Erythroblast (primary cell): ENCODE results near the gene SUMO2.
"Not testable (repeated sequence)": the region's sequence is repeated elsewhere in the genome, so short reads cannot be mapped to it uniquely, and the experiment has no call there.

ENCODE experiments used
- DNase-seq, 2 experiments: peaks; one replicate each; lab custom pipeline; 2025; lab: John Stamatoyannopoulos, UW
- GATA1 ChIP-seq: IDR thresholded peaks from 2 replicates; pipeline ENCODE4 v1.6.1; 2011; ENCODE audit warnings: low read depth, mild to moderate bottlenecking, control low read depth, low read length, moderate library complexity
- POLR2A ChIP-seq: IDR thresholded peaks from 2 replicates; pipeline ENCODE4 v1.6.1; 2011; ENCODE audit warnings: mild to moderate bottlenecking, low read length

The SUMO2 gene

DNA sequence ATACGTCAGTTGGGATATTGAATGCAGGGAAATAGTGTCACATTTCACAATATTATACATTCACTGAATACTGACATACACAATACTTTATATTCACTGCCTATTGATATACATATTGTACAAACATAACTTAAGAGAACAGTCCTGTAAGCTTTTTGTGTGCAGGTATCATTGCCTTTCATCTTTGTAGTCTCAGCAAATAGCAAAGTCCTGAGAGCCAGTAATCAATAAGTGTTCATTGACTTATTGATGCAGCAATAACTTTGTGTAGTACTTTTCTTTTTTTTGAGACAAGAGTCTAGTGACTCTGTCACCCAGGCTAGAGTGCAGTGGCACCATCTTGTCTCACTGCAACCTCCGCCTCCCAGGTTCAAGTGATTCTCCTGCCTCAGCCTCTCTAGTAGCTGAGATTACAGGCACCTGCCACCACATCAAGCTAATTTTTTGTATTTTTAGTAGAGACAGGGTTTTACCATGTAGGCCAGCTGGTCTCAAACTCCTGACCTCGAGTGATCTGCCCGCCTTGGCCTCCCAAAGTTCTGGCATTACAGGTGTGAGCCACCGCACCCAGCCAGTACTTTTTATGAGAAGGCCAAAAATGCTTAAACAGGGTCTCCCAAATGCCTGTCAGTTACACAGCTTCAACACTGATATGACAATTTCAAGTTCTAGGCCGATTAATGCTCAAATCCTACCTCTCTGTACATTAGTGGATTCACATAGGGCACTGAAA is 17.3 kb upstream of the SUMO2 start:
- DNase-seq = no peak
- TF ChIP-seq POLR2A (no peak), GATA1 (no peak)

DNA sequence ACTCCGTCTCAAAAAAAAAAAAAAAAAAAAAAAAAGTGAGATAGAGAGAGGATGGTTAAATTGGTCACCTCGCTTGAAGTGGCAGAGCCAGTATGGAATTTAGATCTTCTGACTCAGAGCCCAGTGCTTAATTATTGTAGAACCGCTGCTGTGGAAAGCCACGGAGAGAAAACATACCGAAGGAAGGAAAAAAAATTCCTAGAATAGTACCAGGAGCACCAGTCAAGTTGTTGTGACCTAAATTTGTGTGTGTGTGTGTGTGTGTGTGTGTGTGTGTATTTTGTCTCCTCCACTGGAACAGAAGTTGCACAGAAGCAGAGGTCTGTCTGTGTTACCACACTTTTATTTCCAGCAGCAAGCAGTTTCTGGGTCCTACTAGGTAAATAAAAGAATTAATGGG is 12.1 kb upstream of the SUMO2 start:
- DNase-seq = no peak
- no peak for TF ChIP-seq GATA1
- TF ChIP-seq POLR2A = no peak

DNA sequence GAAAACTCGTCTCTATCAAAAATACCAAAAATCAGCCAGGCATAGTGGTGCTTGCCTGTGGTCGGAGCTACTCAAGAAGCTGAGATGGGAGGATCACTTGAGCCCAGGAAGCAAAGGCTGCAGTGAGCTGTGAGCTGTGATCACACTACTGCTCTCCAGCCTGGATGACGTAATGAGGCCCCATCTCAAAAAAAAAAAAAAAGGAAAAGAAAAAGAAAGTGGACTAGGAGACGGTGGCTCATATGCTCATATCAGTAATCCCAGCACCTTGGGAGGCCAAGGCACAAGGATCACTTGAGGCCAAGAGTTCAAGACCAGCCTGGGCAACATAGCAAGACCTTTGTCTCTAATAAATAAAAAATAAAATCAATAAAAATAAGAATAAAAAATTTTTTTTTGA is 8.8 kb upstream of the SUMO2 start:
- DNase-seq = peak; percentile 20 to 39
- no peak for TF ChIP-seq POLR2A
- no peak for TF ChIP-seq GATA1

DNA sequence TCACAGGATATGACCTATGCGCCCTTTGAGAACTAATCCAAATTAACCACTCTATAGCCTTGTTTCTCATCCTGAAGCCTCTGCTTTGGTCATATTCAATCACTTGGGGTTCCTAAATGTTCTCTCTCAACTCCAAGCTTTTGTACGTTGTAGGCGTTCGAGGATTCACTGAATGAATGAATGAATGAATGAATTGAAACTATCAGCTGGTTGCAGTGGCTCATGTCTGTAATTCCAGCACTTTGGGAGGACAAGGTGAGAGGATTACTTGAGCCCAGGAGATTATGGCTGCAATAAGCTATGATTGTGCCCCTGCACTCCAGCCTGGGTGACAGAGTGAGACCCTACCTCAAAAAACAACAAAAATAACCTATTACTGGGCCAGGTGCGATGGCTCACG is 5.9 kb upstream of the SUMO2 start:
- DNase-seq = no peak
- TF ChIP-seq POLR2A (no peak), GATA1 (no peak)

DNA sequence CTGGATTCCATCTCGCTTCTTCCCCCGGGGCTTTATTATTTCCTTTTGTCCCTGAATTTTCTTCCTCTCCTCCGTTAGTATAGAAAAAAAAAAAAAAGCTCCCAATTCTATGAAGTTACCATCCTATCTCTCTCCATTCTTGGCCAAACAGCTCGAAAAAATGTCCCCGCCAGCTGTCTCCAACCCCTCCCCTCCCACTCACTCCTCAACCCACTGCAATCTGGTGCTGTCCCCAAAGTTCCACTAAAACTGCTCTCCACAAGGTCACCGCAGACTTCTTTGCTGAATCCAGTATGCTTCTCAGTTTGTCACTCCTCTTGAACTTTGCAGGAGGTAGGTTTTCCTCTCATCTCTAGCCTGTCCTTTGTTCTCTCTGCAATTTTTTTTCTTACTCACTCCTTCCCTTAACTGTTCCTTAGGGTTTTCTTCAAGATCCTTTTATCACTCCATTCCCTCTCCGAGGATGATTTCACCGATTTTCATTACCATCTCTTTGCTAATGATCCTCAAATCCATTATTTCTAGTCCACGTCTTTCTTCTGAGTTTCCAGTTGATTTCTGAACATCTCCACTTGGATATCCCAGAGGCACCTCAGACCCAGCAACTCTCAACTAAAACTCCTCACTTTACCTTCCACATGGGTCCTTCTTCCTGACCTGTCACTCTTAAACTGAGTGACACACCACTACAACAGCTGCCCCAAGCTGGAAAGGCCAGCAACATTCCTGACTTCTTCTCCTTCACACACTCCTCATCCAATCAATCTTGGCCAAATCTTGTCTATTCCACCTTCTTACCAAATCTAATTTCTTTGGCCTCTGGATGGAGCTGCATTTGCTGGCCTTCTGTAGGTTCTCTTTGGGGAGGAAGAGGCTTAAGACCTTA is 1.5 kb upstream of the SUMO2 start:
- TF ChIP-seq GATA1 (no peak), POLR2A (no peak)
- DNase-seq = no peak

DNA sequence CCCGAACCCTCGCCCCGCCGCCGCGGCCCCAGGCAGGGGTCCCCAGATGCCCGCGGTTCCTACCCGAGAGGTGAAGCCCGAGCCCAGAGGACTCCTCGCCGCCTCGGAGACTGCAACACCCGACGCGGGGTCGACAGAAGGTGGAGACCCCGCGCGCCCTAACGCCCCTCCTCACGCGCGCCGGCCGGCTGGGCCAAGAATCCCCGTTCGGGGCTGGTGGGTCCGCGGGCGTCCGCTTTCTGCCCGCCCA is 515 bp downstream of the SUMO2 start:
- DNase-seq = no peak
- TF ChIP-seq GATA1 (no peak), POLR2A (no peak)

DNA sequence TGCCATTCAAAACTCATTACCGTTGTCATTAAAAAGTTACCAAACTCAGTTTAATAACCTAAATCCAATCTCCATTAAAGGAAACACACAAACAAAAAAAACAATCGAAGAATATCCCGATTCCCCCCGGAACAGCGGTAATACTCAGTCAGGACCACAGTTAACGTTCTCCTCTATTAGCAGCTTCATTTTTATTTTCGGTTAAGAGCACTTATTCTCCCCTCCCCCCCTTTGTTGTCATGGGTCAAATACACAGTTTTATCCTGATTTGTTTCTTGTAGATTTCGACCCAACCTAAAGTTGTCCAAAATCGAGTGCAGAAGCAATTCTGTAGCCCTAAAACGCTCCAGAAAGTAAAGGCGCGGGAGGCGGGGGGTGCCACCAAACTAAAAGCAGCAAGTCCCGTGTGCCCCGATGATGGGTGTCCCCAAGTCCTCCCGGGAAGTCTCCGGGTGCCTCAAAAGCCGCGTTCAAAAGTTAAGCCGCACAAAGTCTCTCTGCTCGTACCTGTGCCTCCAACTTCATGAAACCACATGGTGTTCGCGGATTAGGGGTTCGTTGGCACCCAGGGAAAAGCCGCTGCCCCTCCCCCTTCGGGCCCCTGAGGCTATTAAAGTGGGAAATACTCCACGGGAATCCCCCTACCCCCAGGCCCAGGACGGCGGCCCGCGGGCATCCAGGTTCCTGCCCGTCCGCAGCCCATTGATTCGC is 996 bp downstream of the SUMO2 start:
- peak; percentile 61 to 68 for DNase-seq
- no peak for TF ChIP-seq POLR2A
- TF ChIP-seq GATA1 = no peak

DNA sequence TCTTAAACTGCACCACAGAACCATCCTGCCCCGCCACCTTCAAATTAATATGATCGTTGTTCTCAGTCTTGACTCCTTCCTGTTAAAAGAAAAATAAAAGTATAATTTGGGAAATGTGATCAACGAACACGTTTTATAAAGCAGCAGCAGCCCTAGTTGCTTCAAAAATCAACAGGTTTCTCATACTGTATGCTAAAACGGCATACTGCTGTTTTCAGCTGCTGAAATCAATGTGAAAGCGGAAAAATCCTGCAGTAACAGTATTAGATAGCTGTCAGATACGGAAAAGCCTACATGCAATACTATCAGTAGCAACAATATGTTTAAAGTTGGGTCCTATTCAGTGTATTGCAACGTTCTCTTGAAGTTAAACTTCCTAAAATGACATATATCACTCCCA is 1.6 kb downstream of the SUMO2 start:
- TF ChIP-seq GATA1 (no peak), POLR2A (no peak)
- DNase-seq = peak; percentile 43 to 54

DNA sequence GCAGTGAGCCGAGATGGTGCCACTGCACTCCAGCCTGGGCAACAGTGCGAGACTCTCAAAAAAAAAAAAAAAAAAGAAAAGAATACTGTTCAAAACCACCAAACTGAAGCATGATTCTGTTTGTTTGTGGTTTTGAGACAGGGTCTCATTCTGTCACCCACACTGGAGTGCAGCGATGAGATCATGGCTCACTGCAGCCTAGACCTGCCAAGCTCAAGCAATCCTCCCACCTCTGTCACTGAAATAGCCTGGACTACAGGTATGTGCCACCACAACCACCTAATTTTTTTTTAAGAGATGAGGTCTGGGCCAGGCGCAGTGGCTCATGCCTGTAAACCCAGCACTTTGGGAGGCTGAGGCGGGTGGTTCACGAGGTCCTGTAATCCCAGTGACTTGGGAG is 4.3 kb downstream of the SUMO2 start:
- TF ChIP-seq POLR2A (no peak), GATA1 (no peak)

DNA sequence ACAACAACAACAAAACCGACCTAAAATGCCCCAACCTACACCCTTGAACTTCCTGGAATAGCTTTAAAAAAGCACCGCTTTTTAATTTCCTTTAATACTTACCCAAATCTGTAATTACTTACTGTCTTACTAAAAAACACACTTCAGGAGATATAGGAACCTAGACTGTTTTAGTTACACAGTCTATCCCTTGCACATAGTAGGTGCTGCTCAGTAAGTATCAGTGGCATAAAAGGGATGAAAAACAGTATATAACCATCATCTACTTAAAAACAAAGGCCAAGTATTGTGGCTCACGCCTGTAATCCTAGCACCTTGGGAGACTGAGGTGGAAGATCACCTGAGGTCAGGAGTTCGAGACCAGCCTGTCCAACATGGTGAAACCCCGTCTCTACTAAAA is 6.1 kb downstream of the SUMO2 start:
- no peak for DNase-seq
- TF ChIP-seq POLR2A (no peak), GATA1 (no peak)

More for the DNA sequence above, 4.3 kb downstream of the SUMO2 start:
- no peak for DNase-seq

DNA sequence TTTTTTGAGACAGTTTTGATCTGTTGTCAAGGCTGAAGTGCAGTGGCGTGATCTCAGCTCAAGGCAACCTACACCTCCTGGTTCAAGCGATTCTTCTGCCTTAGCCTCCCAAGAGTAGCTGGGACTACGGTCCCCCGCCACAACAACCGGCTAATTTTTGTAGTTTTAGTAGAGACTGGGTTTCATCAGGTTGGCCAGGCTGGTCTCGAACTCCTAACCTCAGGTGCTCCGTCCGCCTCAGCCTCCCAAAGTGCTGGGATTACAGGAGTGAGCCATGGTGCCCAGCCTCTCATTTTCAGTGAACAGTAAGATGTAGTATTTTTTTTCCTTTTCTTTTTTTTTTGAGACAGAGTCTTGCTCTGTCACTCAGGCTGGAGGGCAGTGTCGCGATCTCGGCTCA is 7.8 kb downstream of the SUMO2 start:
- no peak for TF ChIP-seq POLR2A
- no peak for DNase-seq

DNA sequence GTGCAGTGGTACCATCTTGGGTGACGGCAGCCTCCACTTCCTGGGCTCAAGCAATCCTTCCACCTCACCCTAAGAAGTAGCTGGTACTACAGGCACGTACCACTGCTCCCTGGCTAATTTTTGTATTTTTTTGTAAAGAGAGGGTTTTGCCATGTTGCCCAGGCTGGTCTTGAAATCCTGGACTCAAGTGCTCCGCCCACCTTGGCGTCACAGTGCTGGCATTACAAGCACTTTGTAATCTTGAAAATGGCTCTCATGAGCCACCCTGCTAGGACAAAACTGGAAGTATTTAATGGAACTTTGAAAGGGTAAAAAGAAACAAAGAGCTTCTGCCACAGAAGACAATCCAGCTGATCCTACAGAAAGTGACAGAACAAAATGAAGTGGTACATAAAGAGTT is 9.2 kb downstream of the SUMO2 start:
- DNase-seq = no peak
- TF ChIP-seq GATA1 = no peak
- no peak for TF ChIP-seq POLR2A

DNA sequence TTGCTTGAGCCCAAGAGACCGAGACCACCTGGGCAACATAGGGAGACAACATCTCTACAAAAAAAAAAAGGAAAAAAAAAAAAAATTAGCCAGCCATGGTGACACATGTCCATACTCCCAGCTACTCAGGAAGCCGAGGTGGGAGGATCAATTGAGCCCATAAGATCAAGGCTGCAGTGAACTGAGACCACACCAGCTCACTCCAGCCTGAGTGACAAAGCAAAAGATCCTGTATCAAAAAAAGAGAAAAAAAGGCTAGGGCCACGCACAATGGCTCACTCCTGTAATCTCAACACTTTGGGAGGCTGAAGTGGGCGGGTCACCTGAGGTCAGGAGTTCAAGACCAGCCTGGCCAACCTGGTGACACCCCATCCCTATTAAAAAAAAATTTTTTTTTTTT is 13.8 kb downstream of the SUMO2 start:
- TF ChIP-seq POLR2A (no peak), GATA1 (no peak)
- DNase-seq = no peak

DNA sequence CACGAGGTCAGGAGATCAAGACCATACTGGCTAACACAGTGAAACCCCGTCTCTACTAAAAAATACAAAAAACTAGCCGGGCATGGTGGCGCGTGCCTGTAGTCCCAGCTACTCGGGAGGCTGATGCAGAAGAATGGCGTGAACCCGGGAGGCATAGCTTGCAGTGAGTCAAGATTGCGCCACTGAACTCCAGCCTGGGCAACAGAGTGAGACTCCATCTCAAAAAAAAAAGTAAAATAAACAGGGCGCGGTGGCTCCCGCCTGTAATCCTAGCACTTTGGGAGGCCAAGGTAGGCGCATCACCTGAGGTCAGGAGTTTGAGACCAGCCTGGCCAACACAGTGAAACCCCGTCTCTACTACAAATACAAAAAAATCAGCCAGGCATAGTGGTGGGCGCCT is 18.2 kb downstream of the SUMO2 start:
- DNase-seq = not testable (repeated sequence)
